NCI-H128 (cell line): ENCODE results near the gene CLPTM1L.
"Not testable (repeated sequence)": the region's sequence is repeated elsewhere in the genome, so short reads cannot be mapped to it uniquely, and the experiment has no call there.

ENCODE experiments used
- DNase-seq: peaks from one replicate; lab custom pipeline; 2025; ENCODE audit not compliant: unreplicated experiment; lab: John Stamatoyannopoulos, UW

Gene CLPTM1L

DNA sequence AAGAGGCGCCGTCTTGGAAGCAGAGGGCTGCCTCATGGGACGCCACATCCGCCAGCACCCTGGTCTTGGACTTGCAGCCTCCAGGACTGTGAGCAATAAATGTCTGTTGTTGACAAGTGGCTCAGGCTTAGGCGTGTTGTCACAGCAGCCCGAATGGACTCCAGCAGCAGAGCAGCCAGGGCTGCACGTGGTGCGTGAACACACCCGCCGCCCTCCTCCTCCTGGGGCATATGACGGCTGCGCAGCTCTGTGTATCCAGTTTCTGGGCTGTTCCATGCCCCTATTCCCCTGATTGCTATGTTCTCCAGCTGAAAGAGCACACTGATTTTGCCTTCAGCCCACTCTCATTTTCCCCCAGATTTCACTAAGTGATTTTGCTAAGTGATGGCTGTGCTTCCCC lies 36.0 kb upstream of the CLPTM1L start:
- no peak for DNase-seq

DNA sequence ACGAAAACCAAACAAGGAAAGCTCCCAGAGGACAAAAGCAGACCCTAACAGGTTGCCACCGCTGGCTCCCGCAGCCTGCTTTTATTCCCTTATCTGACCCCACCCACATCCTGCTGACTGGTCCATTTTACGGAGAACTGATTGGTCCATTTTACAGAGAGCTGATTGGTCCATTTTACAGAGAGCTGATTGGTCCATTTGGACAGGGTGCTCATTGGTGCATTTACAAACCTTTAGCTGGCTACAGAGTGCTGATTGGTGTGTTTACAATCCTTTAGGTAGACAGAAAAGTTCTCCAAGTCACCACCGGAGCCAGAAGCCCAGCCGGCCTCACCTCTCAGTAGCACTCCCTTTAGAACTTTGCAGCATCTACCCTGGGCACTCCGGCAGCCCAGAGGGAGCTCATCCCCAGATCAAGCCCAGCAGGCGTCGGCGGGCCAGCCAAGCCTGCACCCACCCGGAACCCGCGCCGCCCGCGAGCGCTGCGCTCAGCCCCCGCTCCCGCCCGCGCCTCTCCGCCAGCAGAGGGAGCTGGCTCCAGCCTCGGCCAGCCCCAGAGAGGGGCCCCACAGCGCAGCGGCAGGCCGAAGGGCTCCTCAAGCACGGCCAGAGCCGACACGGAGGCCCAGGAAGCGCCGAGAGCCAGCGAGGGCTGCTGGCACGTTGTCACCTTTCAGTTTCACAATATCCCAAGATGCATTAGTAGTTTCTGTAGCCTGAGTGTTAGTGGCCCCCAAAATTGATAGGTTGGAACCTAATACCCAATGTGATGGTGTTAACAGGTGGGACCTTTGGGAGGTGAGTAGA lies 35.3 kb upstream of the CLPTM1L start:
- DNase-seq = no peak

DNA sequence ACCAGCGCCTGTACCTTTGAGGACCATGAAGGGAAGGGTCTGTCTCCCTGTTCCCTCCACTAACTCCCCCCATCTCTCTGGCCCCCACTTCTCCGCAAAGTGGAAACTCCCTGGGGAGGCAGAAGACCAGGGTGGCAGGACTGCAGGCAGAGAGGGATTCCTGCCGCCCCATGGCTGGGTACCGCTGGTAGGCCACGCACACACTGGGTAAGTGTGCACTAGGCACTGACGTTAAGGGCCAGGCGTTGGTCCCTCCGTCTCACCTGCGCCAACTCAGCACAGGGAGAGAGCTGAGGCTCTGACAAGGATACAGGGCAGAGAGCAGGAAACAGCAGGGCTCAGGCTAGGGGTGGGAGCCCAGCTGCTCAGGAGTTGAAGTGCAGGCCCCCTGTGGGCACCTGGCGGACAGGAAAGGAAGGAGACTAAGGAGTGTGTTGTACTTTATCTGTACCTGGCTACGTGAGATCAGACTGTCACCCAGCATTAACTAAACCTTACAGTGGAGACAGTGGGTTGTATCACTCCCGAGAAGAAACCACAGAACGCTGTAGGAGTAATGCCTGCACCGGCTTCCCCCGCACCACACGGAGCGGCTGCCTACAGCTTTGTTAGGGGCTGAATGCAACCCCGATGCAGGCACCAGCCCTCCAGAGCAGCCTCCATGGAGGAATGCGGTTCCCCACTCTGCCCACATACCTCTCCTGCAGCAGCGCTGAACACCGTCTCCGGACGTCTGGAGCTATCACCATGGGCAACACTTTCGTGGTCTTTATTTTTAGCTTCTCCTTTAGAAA lies 34.2 kb upstream of the CLPTM1L start:
- DNase-seq = no peak

DNA sequence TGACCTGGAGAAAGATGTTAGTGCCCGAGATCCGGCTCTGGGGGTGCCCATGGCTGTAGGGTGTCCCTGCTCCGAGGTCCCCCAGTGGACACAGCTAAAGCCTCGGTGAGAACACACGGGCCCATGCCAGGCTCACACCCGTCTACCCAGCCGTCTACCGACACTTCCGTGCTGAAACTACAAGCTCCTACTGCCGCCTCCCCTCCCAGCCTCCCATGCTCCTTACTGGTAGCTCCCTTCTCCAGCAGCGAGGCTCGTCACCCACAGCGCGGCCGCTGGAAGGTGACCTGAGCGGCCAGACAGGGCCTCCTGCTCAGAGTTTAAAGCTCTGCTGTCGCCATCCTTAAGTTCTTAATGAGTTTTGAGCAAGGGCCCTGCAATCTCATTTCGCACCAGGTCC lies 33.2 kb upstream of the CLPTM1L start:
- no peak for DNase-seq

DNA sequence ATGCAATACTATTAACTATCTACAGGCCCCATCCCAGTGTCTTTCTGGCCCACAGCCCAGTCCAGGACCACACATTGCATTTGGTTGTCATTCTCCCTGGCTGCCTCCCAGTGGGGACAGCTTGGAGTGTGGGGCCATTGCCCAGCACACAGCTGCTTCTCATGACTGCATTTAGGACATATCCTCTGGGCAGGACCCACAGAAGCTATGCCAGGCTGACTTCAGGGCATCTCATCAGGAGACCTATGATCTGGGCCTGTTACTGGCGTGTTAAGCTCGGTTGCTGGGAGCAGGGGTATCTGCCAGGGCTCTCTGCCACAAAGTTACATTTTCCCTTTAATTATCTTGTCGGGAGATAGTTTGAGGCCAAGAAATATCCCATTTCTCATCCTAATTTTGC lies 32.1 kb upstream of the CLPTM1L start:
- DNase-seq = no peak

DNA sequence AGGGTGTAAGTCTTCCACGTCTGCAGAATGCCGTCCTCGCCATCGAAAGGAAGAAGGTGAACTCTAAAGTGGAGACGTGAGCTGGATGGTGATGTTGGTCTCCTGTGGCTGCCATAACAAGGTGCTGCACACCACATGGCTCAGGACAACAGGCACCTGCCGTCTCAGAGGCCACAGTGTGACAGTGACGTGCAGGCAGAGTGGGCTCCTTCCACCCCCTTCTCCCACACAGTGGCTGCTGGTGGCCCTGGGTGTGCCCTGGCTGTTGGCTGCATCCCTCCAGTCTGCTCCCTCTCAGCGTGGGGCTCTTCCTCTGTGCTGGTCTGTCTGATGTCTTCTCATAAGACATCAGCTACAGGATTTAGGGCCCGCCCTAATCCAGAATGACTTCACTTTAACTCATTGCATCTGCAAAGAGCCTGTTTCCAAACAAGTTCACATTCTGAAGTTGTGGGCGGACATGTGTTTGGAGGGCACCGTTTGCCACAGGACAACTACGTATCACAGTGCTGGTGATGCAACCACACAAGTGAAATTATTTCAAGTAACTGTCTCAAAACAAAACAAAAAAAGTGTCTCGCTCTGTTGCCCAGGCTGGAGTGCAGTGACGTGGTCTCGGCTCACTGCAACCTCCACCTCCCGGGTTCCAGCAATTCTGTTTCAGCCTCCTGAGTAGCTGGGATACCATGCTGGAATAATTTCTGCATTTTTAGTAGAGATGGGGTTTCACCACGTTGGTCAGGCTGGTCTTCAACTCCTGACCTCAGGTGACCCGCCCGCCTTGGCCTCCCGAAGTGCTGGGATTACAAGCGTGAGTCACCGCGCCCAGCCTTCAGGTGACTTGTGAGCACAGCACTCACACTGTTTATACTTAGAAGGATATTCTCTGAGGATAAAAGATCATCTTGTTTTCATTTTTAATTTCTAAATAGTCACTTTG lies 31.2 kb upstream of the CLPTM1L start:
- DNase-seq = no peak

DNA sequence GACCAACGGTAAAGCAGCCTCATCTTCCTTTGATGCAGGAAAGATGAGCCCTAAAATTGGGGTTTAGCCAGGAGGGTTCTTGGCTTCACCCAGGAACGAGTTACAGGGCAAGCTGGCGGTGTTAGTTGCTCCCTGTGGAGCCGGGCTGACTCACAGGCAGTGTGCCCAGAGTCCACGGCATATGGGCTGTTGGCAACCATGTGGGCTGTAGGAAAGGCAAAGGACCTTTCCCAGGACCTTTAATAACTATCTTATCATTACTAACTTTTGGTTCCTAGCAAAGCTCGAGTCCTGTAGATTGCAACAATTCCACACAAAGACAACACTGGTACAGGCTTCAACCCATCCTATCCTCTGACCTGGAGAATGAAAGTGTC lies 29.8 kb upstream of the CLPTM1L start:
- DNase-seq = no peak

DNA sequence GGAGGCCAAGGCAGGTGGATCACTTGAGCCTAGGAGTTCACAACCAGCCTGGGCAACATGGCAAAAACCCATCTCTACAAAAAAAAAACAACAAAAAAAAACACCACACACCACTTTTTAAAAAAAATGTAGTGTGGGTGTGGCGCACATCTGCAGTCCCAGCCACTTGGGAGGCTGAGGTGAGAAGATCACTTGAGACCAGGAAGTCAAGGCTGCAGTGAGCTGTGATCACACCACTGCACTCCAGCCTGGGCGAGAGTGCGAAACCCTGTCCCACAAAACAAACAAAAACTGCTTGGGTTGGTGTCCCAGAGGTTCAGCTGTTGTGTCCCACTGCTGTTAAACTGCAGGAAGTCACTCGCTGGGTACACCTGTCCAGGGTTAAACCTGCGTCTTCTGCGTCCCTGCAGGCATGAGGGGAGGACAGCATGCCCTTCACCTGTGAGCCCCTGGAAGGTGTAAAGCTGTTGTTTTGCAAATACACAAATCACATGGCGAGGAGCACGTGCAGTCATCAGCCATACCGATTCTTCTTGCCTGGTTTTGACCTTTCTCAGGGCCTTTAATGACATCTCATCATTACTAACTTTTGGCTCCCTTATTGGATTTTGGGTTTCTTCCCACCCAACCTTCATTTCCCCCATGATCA lies 29.3 kb upstream of the CLPTM1L start:
- DNase-seq = no peak

DNA sequence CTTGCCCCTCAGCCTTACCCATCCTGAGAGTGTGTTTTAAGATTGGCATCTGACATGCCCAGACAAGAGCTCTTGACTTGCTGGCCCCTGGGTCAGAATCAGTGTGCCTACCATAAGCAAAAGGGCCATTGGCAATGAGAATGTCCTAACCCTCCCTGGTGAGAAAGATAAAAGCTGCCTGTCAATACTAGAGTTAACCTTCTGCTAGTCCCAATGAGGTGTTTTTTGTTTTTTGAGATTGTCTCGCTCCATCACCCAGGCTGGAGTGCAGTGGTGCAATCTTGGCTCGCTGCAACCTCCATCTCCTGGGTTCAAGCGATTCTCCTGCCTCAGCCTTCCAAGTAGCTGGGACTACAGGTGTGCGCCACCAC lies 27.1 kb upstream of the CLPTM1L start:
- DNase-seq = not testable (repeated sequence)

DNA sequence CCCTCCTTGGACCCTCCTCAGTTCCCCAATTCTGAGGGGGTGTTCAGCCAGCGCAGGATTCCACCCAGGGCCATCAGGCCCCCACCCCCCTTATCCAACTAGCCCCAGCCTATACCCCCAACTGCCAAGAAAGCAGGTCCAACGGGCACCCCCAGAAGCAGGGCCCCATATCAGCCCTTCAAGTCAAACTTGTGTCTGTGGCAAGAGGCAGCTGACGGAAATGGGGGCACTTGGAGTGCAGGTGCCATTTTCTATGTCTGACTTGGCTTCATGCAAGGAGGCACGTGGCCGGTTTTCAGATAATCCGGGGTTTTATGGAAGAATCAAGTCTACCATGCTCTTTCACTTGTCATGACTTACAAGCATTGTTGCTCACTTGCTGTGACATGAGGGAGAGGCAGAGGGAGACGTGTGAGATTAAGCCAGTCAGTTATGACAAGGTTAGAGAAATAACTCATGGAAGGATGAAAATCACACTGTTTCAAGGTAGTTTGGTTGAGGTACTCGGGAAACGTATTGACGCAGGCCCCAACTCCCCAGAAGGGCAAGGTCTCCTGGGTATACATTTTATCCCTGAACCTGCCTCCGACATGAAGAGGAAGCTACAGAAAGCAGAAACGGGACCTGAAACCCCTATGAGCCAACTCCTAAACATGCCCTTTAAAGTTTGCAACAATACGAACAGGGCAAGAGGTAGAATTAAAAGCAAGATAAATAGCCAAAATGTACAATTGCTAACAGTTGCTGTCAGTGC lies 26.5 kb upstream of the CLPTM1L start:
- DNase-seq = no peak

DNA sequence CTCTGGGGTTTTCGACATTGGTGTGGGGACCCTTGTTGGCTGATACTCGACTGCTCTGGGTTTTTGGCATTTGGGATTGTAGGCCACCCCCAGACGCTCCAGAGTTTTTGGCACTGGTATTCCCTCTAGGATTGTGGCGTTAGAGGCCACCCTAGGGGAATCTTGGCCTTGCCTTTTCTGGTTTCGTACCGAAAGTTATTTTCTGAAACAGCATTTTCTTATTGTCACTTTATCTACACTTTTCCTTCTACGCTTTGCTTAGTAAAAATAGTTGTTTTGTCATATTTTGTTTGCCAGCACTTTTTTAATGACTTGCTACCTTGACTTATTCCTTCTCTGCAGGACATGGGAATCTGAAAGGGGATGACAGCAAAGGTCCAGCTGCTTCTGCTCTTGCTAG lies 25.1 kb upstream of the CLPTM1L start:
- DNase-seq = no peak

DNA sequence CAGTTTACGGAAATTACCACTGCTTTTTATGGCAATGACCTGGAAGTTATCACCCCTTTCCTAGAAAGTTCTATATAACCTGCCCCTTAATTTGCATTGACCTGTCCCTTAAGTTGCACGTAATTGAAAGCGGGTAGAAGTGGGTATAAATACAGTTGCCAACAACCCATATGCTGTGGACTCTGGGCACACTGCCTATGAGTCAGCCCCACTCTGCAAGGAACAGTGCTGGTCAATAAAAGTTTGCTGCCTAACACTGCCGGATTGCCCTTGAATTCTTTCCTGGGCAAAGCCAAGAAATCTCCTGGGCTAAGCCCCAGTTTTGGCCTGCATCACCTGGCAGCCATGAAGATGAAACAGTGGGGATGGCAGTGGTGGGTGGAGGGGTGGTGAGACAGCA lies 23.9 kb upstream of the CLPTM1L start:
- no peak for DNase-seq

DNA sequence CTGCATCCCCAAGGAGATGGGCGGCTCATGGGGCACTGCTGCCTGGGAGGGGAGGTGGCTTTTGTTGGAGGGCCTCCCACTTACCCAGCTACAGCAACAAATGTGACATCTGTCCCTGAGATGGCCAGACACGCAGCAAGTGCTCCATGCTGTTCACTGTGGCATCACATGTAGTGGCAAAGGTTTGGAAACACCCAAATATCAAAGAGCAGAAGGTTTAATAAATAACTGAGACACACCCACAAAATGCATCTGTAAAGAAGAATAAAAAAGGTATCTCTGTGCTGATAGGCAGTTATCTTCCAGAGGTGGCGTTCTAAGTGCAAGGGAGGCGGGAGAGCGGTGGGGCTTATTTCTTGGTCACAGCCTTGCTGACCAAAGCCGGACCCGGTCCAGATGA lies 23.3 kb upstream of the CLPTM1L start:
- no peak for DNase-seq

DNA sequence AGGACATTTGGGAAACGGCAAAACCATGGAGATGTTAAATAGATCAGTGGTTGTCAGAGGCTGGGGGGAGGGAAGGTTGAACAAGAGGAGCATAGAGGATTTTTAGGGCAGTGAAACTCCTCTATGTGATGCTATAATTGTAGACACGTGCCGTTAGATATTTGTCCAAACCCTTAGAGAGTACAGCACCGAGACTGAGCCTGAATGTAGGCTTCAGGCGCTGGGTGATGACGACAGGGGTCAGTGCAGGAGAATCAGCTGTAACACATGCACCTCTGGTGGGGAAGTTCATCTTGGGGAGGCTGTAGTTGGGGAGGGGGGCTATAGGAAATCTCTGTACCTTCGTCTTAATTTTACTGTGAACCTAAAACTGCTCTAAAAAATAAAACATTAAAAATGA lies 22.2 kb upstream of the CLPTM1L start:
- no peak for DNase-seq

DNA sequence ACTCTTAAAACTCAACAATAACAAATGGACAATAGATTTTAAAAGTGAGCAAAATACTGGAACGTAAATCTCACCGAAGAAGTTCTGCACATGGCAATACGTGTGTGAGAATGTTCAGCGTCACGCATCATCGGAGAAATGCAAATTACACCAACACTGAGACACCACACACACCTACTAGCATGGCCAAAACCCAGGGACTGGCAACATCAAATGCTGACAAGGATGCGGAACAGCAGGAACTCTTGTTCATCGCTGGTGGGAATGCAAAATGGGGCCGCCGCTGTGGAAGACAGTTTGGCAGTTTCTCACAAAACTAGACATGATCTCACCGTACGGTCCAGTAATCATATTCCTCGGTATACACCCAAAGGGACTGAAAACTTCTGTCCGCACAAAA lies 21.6 kb upstream of the CLPTM1L start:
- DNase-seq = no peak

DNA sequence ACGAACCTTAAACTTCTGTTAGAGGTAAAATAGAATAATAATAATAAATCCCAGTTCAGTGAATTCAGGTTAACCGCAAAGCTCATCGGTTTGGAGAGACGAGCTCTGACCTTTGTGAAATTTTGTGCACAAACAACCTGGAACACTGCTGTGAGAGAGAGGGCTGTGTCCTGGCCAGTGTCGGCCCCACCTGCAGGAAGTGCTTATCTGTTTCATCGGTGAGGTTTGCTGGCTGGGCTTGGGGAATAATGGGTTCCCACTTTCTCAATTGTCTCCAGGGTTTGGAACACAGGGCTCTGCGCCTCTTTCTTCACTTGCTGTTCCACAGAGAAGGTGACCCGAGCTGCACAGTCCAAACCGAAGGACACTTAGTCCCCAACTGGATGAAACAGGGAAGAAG lies 19.3 kb upstream of the CLPTM1L start:
- DNase-seq = no peak

DNA sequence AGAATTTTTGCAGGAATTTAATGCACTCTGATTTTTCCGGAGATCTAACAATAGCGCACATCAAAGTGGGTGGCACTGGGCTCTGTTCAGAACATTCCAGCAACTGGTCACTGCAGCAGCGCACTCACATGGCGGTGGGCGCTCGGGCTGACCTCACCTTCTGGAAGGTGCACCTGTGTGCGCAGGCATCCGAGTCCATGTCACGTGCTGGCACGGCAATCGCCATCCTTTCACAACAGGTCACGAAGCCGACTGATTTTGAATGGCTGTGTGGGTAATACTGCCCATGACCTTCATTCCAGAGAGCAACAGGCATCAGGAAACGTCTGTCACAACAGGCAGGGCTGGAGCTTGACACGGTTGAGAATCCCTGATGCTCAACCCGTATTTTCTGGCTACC lies 18.7 kb upstream of the CLPTM1L start:
- DNase-seq = no peak

DNA sequence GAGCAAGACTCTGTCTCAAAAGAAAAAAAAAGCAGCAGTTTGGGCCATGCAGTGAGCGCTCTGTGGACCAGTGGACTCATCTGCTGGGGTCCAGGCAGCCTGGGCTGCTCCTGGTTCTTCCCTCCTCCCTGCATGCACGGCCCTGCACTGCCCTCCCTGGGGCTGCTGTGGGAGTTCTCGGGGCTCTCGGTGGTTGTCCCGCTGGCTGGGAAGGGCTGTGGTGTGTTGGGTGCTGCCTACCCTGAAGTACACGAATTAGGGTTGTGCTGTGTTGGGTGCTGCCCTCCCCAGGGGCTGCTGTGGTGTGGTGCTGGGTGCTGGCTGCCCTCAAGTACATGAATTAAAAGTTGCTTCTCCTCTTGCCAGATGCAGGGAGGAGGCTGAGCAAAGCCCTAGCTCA lies 18.3 kb upstream of the CLPTM1L start:
- no peak for DNase-seq

DNA sequence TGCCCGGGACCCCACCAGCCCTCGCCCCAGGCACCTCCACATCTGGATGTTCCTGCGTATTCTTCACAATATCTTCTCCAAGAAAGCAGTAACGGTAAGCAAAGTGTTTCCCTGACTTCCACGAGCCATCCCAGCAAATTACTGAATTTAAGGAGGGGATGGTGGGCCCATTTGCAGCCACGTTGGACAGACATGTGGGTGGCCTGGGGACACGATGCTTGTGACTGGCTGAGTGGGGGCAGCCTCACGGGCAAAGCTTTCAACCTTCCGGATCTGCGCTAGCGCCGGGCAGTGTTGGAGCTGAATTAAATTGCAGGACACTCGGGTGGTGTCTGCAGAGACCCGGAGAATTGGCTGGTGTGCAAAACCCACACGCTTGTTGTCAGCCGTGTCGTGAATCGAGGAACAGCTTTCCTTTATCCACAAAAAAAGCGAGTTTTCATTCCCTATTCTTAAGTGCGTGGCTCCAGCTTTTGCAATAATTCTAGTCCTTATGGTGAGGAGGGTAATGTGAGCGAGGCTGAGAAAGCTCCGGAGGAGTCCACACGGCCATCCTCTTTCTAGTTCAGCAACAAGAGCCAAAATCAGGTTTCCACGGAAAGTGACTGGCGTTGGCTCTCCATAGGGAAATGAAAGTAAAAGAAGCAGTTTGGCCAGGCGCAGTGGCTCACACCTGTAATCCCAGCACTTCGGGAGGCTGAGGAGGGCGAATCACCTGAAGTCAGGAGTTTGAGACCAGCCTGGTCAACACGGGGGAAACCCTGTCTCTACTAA lies 17.5 kb upstream of the CLPTM1L start:
- no peak for DNase-seq

DNA sequence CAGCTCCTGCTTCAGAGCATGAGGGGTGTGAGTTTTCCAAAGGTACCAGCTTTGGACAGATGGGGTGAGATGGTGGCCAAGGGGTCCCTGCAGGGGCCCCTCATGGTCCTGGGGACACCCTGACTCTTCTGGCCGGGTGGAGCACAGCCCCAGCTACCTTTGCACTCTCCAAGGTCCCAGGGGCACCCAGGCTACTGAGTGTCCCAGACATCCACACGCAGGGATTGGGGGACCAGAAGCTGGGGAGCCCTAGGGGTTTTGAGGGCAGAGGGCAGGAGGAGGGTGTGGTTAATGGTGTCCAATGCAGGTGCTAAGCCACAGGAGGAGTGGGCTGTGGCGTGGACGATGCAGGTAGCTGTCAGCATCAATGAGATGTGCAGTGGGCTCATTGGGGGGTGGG lies 16.0 kb upstream of the CLPTM1L start:
- DNase-seq = no peak
